ENCODE results near the gene GRIK5. TPM values are rescaled to one million over a fixed set of nuclear protein-coding genes. Genes with fewer than 3 reads are reported as not detected.

The GRIK5 gene
- total RNA-seq, 1 experiment from 2014 or later = 0.61 TPM

DNA sequence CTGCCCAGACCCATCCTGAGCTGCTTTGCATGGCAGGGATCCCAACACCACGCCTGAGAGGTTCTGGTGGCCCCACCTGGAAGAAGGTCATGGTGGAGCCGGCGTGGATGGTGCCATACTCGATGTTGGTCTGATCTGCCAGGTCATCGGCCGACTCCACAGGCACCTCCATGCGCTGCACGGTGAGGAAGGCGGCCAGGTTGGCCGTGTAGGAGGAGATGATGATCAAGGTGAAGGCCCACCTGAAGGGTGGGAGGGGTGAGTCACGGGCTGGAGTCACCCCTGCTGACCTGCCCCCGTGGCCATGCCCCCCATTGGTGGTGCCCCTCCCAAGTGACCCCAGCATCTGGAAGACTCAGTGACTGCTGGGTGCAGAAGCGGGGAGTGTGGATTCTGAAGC lies 63.4 kb downstream of the GRIK5 start:
- peaks cover 52% of the 10 kb centered on the region for H3K27me3 Mint-ChIP-seq (ENCODE audit: unreplicated experiment)
- CTCF ChIA-PET = no interaction called here
- H3K27ac Mint-ChIP-seq (ENCODE audit: unreplicated experiment) = no peak overlapping the region
- intact Hi-C loops (cut with micrococcal nuclease; ENCODE audit: unreplicated experiment) = no loop called here
- BruUV-seq (replicated peaks) = no TSS peak
- H3K36me3 Mint-ChIP-seq (ENCODE audit: insufficient read depth, unreplicated experiment) = peaks cover 9% of the 10 kb centered on the region
- H3K9me3 Mint-ChIP-seq (ENCODE audit: low read depth, unreplicated experiment) = peaks cover 3% of the 10 kb centered on the region
- no peak for DNase-seq
- TF ChIP-seq, protein P1, sequence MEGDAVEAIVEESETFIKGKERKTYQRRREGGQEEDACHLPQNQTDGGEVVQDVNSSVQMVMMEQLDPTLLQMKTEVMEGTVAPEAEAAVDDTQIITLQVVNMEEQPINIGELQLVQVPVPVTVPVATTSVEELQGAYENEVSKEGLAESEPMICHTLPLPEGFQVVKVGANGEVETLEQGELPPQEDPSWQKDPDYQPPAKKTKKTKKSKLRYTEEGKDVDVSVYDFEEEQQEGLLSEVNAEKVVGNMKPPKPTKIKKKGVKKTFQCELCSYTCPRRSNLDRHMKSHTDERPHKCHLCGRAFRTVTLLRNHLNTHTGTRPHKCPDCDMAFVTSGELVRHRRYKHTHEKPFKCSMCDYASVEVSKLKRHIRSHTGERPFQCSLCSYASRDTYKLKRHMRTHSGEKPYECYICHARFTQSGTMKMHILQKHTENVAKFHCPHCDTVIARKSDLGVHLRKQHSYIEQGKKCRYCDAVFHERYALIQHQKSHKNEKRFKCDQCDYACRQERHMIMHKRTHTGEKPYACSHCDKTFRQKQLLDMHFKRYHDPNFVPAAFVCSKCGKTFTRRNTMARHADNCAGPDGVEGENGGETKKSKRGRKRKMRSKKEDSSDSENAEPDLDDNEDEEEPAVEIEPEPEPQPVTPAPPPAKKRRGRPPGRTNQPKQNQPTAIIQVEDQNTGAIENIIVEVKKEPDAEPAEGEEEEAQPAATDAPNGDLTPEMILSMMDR (IDR thresholded peaks at IDR 0.05; ENCODE audit: unreplicated experiment) = no peak
- H3K4me3 Mint-ChIP-seq (ENCODE audit: low read depth, unreplicated experiment) = no peak overlapping the region
- H3K4me1 Mint-ChIP-seq (ENCODE audit: low read depth, unreplicated experiment) = peaks cover 14% of the 10 kb centered on the region

DNA sequence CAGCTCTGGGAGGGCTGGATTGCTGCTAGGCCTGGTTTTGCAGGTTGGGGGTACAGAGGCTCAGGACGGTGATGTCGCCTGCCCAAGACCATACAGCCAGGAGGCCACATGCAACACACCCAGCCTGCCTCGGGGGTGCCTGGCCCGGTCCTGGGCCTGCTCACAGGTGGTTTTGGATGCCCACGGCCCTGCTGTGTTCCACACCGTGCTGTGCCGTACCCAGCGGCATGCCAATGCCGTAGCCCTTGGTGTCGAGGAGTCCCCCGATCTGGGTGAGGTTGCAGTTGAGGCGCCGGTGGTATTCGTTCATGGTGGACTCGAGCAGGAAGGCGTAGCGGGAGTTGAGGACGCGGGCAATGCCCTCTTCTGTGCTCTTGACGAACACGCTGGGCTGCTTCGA lies 64.5 kb downstream of the GRIK5 start:
- CTCF ChIA-PET = interaction anchor here (0.6 kb wide), 1 partner anchor 40 kb away, joined by 5 read pairs; no protein-coding TSS in a partner anchor

DNA sequence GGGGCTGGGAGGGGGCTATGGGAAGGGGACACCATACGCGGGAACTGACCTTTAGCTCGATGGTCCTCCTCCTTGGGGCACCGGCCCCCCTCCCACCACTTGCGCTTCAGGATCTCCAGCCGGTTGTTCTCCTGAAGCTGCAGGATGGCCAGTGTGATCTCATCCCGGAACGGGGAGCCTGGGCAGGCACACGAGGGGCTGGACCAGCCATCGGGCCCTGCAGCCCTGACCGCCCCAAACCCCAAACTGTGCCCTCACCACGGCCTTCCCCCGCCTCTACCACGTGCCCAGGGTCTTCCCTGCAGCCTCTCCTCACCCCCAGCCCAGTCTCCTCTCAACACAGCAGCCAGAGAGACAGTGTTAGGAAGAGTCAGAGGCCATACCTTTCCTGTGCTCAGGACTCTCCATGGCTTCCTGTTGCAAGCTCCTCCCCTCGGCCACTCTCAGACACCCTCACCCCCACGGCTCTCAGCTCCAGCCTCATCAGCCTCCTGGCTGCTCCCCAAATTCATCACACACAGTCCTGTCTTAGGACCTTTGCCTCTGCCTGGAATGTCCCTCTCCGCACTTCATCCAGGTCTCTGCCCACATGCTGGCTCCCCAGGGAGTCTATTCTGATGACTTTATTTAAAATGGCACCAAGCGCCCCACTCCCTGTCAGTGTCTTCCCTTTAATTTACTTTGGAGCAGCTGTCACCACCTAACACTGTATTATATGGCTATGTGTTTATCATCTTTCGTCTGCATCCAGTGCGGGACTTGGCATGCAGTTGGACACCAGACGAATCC lies 66.3 kb downstream of the GRIK5 start:
- CTCF ChIA-PET = no interaction called here
- BruUV-seq (replicated peaks) = no TSS peak
- no peak overlapping the region for H3K27ac Mint-ChIP-seq (ENCODE audit: unreplicated experiment)
- peaks cover 12% of the 10 kb centered on the region for H3K4me1 Mint-ChIP-seq (ENCODE audit: low read depth, unreplicated experiment)
- no peak overlapping the region for H3K4me3 Mint-ChIP-seq (ENCODE audit: low read depth, unreplicated experiment)
- TF ChIP-seq, protein P1 (IDR thresholded peaks at IDR 0.05; ENCODE audit: unreplicated experiment) = no peak
- intact Hi-C loops (cut with micrococcal nuclease; ENCODE audit: unreplicated experiment) = no loop called here
- peaks cover 80% of the 10 kb centered on the region for H3K27me3 Mint-ChIP-seq (ENCODE audit: unreplicated experiment)
- no peak for DNase-seq
- H3K36me3 Mint-ChIP-seq (ENCODE audit: insufficient read depth, unreplicated experiment) = peaks cover 3% of the 10 kb centered on the region
- peaks cover 2% of the 10 kb centered on the region for H3K9me3 Mint-ChIP-seq (ENCODE audit: low read depth, unreplicated experiment)

More for the DNA sequence above, 64.5 kb downstream of the GRIK5 start:
- Mint-ChIP-seq H3K4me3 (ENCODE audit: low read depth, unreplicated experiment) (no peak overlapping the region), H3K36me3 (ENCODE audit: insufficient read depth, unreplicated experiment) (peaks cover 8% of the 10 kb centered on the region), H3K9me3 (ENCODE audit: low read depth, unreplicated experiment) (peaks cover 3% of the 10 kb centered on the region), H3K27ac (ENCODE audit: unreplicated experiment) (no peak overlapping the region), H3K4me1 (ENCODE audit: low read depth, unreplicated experiment) (peaks cover 10% of the 10 kb centered on the region), H3K27me3 (ENCODE audit: unreplicated experiment) (peaks cover 62% of the 10 kb centered on the region)
- no TSS peak for BruUV-seq (replicated peaks)
- intact Hi-C loops (cut with micrococcal nuclease; ENCODE audit: unreplicated experiment) = no loop called here
- no peak for DNase-seq
- TF ChIP-seq, protein P1 (IDR thresholded peaks at IDR 0.05; ENCODE audit: unreplicated experiment) = no peak

DNA sequence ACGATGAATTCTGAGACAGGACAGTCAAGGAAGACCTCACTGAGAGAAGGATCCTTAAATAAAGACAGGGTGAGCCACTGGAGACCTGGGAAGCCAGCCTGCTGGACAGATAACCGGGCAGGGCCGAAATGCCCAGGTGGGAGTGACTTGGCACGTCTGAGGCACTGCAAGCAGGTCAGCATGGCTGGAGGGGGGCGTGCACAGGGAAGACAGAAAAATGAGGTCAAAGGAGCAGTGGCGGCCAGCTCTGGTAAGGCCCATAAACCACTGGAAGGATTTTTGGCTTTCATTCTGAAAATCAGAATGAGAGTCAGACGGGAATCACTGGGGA lies 70.2 kb downstream of the GRIK5 start:
- Mint-ChIP-seq H3K4me3 (ENCODE audit: low read depth, unreplicated experiment) (no peak overlapping the region), H3K36me3 (ENCODE audit: insufficient read depth, unreplicated experiment) (peaks cover 8% of the 10 kb centered on the region), H3K27me3 (ENCODE audit: unreplicated experiment) (peaks cover 97% of the 10 kb centered on the region), H3K4me1 (ENCODE audit: low read depth, unreplicated experiment) (peaks cover 20% of the 10 kb centered on the region), H3K27ac (ENCODE audit: unreplicated experiment) (no peak overlapping the region), H3K9me3 (ENCODE audit: low read depth, unreplicated experiment) (no peaks in the 10 kb centered on the region)
- no peak for DNase-seq
- no TSS peak for BruUV-seq (replicated peaks)
- TF ChIP-seq, protein P1 (IDR thresholded peaks at IDR 0.05; ENCODE audit: unreplicated experiment) = no peak
- CTCF ChIA-PET = no interaction called here
- intact Hi-C loops (cut with micrococcal nuclease; ENCODE audit: unreplicated experiment) = loop anchor here (5.0 to 10.0 kb wide), 2 partner anchors 32 to 95 kb away; no protein-coding TSS in a partner anchor
